HG02571 (cell line): ENCODE data around the gene VPS13D.
A peak's percentile ranks its signal among the peaks of the same experiment; 100 is the strongest.

Experiments used
- ATAC-seq: cut with Tn5 transposase; IDR thresholded peaks from one replicate; pipeline ENCODE4 v1.9.1; 2021; ENCODE audit warnings: mild to moderate bottlenecking, moderate library complexity; ENCODE audit not compliant: unreplicated experiment

Gene VPS13D

GRCh38 chr1:12417389-12417788, 187.6 kb downstream of the VPS13D start:
- no peak for ATAC-seq

DNA sequence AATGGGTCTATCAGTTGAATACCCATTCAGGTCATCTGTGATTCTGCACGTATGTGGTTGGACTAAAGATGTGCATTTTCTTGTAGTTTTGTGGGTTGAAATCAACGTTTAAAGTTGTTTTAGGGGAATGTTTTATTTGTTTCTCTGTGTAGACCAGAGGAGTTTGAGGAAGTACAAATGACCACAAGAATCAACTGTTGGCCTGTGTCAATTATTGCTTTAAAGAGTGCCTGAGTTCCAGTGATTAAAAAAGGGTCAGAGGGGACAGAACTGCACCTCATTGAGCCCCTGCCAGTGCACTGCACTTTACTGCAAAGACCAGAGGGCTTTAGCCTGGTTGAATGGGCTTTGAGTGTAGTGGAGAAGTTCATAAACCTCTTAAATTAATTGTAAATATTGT, 190.3 kb downstream of the VPS13D start:
- ATAC-seq: no peak

DNA sequence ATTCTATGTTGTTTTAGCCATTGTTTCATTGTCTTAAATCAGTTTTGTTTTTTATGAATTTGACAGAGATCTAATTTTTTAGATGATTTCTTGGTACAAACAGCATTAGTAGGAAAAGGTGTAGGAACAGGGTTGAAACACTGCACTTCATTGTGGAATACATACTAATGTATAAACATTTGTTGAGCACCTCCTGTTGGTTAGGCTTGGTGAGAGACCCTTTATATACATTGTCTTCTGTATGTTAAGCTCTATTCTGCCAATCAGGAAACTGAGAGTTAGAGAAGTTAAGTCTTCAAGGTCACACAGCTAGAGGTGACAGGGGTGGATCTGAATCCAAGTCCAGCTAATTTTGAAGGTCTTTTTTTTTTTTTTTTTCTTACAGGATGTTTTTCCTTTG, 192.7 kb downstream of the VPS13D start:
- ATAC-seq: no peak

DNA sequence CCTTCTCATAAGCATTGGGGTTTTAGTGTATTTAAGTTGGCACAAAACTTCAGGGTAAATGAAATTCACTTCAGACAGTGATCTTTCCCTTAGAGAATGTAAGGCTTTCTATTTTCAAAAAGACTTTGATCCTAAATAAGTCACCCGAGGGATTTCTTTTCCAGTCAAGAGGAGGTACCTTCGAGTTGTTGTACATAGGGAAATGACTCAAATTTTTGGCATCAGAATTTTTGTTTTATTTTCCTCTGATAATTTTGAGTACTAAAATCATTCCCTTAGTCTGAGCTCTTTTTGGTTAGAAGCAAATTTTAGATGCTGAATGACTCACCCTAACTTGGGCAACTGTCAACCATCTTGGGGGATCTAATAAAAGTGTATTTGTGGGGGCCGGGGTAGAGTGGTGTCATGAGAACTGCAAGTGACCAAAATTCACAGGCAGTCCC, 194.3 kb downstream of the VPS13D start:
- no peak for ATAC-seq

- ATAC-seq: no peak
Measured at GRCh38 chr1:12424793-12425192, 195.0 kb downstream of the VPS13D start.

GRCh38 chr1:12426030-12426429, 196.2 kb downstream of the VPS13D start:
- no peak for ATAC-seq

- no peak for ATAC-seq
Measured at GRCh38 chr1:12428334-12428733, 198.5 kb downstream of the VPS13D start.

GRCh38 chr1:12430525-12430924, 200.7 kb downstream of the VPS13D start:
- no peak for ATAC-seq

DNA sequence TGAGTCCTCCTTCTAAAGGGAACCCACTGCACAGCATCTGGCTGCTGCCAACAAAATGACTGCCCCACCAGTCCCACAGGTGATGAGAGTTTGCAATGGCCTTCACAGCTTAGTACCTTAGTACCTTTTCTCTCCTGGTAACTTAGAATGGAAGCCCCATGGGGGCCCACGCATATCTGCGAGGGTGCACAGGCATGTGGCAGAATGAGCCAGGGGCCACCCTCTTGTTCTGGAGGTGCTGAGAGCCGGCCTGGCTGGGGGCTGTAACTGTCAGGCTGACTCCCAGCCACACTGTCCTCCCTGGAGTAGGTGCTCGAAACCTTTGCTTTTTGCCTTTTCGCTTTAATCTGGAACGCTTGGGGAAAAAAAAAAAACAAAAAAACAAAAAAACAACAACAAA, 203.1 kb downstream of the VPS13D start:
- no peak for ATAC-seq

- ATAC-seq: no peak
Measured at GRCh38 chr1:12433323-12434053, 203.7 kb downstream of the VPS13D start.

GRCh38 chr1:12434174-12434573, 204.3 kb downstream of the VPS13D start:
- ATAC-seq: no peak

DNA sequence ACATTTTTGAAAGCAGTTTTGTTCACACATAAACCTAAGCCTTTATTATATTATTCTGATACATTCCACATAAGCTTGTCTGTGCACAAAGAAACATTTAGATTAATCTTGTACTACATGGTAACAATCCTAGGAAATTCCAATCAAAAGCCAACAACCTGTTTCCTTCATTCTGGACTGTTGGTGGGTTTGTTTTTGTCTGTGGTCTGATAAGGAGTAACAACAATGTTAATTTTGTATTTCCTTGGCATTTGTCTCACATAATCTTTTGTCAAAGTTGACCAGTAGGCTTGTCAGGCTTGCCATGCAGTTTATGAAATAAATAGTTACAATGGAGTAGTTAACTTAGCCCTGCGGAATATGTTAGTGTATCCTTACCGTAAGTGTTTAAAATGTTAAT, 204.9 kb downstream of the VPS13D start:
- no peak for ATAC-seq

DNA sequence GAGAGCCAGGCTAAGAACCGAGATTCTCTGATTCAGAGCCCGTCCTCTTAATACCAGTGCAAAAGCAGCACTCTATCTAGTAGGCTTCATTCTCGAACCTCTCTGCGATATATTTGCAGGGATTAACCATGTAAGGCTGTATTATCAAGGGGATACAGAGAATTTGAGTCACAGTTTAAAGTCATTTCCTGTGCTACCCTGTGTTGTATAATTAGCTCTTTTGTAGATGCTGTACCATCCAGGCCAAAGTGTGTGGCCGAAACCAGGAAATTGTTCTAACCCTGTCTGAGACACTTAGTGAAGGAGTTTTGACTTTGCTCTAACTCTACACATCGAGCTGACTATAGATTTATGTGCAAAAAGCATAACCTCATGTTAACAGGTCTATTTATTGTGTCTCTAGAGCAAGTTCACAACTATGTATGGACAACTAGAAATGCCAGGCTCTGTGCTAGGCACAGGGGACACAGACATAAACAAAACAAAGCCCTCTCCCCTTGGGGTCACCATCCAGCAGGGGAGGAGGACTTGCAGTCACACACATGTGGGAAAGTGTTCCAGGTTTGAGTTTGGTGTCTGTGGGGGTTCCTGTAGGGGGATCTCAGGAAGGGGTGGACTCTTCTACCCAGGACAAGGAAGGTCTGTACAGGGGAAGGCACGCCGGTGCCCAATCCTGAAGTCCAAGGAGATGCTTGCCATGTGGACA, 206.0 kb downstream of the VPS13D start:
- peak; percentile 62 for ATAC-seq

GRCh38 chr1:12436345-12436658, 206.5 kb downstream of the VPS13D start:
- ATAC-seq: no peak

- no peak for ATAC-seq
Measured at GRCh38 chr1:12436817-12437599, 207.2 kb downstream of the VPS13D start.

DNA sequence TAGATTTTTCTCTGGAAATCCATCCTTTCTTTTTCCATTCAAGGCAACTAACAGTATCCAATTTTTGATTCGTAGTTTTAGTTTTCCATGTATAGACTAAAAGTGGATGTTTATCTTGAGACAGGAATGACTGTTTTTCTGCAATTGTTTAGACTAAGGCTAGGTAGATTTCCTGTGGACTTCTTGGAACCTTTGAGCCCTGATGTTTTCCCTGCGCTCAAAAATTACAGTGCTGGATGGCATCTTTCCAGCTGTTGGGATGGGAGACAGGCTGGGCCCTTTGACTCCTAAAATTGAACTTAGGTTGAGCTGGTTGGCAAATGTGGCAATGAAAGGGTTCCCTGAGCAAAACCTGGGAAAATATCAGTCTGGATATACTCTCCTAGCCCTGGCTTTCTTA, 207.8 kb downstream of the VPS13D start:
- ATAC-seq: no peak

DNA sequence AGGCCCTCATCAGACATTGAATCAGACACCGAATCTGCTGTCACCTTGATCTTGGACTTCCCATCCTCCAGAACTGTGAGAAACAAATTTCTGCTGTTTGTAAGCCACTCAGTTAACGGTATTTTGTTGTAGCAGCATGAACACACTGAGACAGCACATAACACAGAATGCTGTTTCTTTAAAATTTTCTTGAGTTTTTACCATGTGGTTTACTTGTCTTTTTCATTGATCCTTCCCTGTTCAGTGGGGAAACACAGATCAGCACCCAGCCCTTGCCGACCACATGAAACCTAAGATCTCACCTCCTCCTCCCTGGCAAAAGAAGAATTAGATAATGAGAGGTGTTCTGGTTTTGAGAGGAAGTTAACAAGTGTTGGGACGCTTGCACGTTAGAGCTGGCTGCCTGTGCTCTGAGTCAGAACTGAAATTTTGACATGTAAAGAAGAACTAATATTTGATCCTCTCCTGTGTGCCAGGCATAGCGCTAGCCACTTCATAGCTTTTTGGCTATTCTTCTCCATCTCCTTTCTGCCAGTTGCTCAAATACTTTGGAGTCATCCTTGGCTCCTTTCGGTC, 208.6 kb downstream of the VPS13D start:
- no peak for ATAC-seq

- ATAC-seq: no peak
Measured at GRCh38 chr1:12439073-12439472, 209.2 kb downstream of the VPS13D start.

DNA sequence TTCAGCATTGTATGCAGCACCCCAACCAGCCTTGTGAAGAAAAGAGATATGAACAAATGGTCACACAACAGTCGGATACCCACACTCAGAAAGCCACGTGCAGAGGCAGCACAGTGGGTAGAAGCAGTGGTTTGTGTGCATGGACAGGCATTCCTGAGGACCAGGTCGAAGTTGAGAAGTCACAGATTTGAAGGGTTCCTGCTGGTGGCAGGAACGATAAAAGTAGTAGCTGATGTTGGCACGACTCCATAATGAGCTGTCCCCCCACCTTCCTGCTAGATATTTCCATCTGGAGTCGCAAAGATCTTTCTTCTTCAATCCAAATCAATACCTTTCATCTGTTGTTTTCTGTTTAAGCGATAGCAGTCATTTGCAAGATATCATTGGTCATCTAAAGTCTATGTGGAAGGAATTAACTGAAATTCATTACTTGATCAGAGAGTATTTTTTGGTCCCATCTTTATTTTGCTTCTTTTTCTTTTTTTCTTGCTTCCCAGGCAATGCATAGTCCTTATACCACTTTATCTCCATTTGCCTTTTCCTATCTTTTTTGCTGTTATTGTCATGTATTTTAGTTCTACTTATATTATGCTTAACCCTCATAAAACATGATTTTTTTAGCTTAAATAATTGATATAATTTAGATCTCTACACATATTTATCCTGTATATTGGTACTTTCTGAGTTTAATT, 211.7 kb downstream of the VPS13D start:
- no peak for ATAC-seq

DNA sequence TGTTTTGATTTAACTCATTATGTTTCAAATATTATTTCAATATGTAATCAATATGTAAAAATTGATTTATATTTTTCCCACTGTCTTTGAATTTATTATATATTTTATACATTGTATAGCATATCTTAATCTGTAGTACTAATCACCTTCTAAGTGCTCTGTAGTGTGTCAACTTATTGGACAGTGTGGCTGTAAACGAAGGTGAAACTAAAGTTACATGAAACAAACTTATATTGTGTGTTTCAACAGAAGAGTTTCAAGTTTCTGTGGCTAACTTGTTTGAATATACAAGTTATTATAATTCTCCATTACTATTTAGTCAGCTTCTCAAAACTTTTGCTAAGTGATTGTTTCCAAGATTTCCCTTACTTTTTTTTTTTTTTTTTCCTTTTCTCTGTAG, 212.4 kb downstream of the VPS13D start:
- no peak for ATAC-seq

GRCh38 chr1:12443151-12443550, 213.3 kb downstream of the VPS13D start:
- ATAC-seq: no peak
